GM12865 (cell line): ENCODE results near the gene HSF5.
A peak's percentile ranks its signal among the peaks of the same experiment; 100 is the strongest.

ENCODE experiments used
- DNase-seq: peaks from one replicate; pipeline ENCODE4 v3.0.0; 2010; ENCODE audit warnings: low read depth
- H3K4me3 ChIP-seq: 2 replicates; pipeline ENCODE4 v1.5.1; 2011; ENCODE audit warnings: mild to moderate bottlenecking, low read depth, low read length, control low read depth
- TF ChIP-seq, protein P1 (sequence below): IDR thresholded peaks from 2 replicates; pipeline ENCODE4 v1.5.1; 2011; ENCODE audit warnings: low read length, control low read depth, low read depth, inconsistent platforms; ENCODE audit not compliant: insufficient read depth; ENCODE audit errors: missing control alignments

Gene HSF5, protein sequence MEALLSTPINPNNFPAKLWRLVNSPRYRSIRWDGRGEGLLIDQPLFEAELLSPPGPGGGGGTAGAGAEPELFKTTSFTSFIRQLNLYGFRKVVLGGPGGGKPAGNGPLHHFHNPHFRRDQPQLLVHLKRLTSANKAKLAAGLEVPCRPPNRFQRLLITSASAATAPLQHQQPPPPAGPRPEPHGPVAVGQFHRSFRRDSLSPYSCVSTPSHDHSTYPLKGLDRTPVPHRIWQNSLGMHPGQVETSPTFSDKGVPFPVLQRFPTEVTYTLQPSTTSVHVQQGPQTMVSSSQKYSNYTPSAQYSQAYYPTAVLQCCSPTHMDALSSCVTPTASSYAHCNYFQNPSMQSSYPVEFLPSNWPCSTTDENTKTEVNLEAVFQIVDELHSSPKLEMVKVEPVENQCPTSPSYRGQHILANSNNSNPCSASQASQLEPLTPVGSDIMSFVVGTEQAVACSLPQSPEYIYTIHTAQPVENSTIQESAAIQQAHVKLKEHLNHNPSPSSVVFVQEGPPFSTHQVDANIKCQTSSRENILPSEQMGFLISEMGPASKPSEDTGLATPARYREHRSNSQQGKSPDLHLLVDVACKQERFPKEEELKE

DNA sequence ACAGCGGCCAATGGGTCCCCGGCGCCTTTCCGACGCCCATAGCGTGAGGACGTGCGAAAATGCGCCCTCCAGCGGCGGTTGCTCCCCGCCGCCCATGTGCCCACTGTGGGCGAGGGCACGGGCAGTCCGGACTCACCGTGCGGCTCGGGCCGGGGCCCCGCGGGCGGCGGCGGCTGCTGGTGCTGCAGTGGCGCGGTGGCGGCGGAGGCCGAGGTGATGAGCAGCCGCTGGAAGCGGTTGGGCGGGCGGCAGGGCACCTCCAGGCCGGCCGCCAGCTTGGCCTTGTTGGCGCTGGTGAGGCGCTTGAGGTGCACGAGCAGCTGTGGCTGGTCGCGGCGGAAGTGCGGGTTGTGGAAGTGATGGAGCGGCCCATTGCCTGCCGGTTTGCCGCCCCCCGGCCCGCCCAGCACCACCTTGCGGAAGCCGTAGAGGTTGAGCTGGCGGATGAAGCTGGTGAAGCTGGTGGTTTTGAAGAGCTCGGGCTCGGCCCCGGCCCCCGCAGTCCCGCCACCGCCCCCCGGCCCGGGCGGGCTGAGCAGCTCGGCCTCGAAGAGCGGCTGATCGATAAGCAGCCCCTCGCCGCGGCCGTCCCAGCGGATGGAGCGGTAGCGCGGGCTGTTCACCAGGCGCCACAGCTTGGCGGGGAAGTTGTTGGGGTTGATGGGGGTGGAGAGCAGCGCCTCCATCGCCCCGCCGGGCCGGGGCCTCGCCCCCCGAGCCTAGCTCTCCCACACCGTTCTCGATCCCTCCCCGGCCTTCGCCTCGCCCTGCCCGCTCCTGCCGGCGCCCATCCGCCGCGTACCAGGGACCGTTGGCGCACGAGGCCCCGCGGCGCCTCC, at the start of gene HSF5:
Gene HSF5 (minus strand): TSS at position 820 of the 839 bp plus-strand sequence. CDS start 134 bp downstream, at position 686.
- TF ChIP-seq, protein P1, sequence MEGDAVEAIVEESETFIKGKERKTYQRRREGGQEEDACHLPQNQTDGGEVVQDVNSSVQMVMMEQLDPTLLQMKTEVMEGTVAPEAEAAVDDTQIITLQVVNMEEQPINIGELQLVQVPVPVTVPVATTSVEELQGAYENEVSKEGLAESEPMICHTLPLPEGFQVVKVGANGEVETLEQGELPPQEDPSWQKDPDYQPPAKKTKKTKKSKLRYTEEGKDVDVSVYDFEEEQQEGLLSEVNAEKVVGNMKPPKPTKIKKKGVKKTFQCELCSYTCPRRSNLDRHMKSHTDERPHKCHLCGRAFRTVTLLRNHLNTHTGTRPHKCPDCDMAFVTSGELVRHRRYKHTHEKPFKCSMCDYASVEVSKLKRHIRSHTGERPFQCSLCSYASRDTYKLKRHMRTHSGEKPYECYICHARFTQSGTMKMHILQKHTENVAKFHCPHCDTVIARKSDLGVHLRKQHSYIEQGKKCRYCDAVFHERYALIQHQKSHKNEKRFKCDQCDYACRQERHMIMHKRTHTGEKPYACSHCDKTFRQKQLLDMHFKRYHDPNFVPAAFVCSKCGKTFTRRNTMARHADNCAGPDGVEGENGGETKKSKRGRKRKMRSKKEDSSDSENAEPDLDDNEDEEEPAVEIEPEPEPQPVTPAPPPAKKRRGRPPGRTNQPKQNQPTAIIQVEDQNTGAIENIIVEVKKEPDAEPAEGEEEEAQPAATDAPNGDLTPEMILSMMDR: peak; percentile 38
- DNase-seq: peak; percentile 56
- H3K4me3 ChIP-seq: no peak within 1 kb of the TSS

DNA sequence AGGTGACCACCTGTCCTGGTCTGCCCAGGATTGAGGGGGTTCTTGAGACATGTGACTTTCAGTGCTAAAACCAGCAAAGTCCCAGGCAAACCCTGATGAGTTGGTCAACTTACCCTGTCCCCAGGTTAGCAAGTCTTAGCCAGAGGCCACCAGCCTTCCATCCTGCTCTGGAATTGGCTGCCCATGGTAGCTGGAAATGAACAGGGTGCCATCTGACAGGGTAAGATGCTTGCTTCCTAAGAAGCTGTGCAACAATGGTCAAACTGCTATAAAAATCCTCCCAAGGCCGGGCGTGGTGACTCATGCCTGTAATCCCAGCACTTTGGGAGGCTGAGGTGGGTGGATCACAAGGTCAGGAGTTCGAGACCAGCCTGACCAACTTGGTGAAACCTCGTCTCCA, 49.1 kb upstream of the HSF5 start:
- DNase-seq: no peak
- TF ChIP-seq, protein P1: no peak
- H3K4me3 ChIP-seq: no peak overlapping the region

DNA sequence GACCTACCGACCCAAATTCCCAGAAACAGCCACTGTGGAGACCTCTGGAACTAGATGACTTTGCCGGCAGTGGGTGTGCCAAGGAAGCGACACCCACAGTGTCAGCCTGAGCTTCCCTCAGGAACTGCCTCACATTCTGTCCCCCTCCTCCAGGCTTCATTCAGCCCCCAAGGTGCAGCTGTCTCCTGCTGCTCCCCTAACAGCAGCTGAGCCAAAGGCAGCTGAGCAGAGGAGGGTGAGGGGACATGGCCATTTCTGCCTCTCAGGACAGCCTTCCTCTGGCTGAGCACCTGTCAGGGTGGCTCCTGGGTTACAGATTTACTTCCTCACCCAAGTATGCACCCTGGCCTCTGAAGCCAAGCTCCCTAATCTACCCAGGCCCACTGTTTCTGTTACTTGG, 48.3 kb upstream of the HSF5 start:
- DNase-seq: no peak
- no peak overlapping the region for H3K4me3 ChIP-seq
- TF ChIP-seq, protein P1: no peak

DNA sequence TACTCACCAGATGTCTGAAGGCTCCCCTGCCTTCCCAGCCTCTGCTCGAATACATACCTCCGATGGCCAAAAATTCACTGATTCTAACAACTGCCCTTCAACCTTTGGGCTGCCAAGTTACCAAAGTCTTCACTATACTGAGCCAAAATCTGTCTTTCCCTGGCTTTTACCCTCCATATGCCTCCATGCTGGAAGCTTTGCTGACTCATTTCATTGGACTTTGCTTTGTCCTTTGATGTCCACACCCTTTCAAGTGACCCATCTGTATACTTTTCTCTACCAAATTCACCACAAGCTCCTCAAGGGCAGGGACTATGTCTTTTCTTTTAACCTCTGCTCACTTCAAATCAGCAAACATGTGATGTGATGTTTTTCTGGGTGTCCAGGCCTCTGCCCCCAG, 47.2 kb upstream of the HSF5 start:
- H3K4me3 ChIP-seq: no peak overlapping the region
- DNase-seq: no peak
- TF ChIP-seq, protein P1: no peak

DNA sequence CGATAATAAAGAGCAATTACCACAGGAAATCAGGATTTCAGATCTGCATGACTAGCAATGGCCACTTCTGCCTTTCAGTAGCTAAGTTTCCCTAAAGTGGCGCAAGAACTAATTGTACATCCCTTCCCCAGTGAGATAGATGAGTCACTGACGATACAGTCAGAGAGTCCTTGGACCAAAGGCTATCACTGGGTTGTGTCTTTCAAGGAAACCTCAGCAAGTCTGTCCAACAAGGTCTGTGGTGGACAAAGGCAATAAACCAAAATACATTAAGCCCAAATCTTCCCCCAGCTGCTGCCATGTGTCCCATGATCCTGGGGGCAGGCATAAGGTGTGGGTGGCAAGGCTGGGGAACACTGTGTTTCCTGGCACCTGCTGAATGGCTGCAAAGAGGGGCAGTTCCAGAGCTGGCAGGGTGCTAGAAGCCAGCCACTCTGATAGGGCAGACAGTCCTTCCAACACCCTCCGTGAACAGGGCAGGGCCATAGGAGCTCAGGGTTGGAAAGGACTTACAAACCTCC, 46.8 kb upstream of the HSF5 start:
- TF ChIP-seq, protein P1: no peak
- DNase-seq: no peak
- no peak overlapping the region for H3K4me3 ChIP-seq

DNA sequence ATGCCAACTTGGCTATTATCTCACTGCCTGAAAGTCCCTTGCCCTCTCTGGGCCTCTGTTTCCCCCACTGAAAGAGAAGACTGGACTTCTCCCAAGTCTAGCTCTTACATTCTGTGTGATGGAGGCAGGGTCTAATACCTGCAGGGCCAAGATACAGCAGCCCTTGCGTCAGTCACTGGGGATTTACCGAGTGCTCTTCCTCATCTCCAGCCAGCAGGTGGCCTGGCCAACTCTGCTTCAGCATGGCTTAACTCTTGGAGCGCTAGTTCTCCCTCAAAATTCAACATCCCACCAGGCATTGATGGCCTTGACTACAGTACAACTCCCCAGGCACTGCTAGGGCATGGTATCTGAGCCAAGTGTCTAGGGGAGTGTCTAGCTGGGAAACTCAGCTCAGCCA, 46.1 kb upstream of the HSF5 start:
- no peak overlapping the region for H3K4me3 ChIP-seq
- DNase-seq: no peak
- TF ChIP-seq, protein P1: no peak
